Activated T-cell treated with anti-CD3 and anti-CD28 coated beads for 4 hours (primary cell): Measurements from ENCODE around the gene PELO.

Source experiments
- DNase-seq: peaks from one replicate; pipeline ENCODE4 v3.0.0-alpha.2; 2020

PELO gene

GRCh38 chr5:52834320-52834719, 46.6 kb downstream of the PELO start:
- DNase-seq, result no peak

GRCh38 chr5:52837068-52837467, 49.4 kb downstream of the PELO start:
- DNase-seq, result no peak
